Neutrophil (primary cell): ENCODE measurements around the gene PDZRN3.

ENCODE experiments used
- H3K27ac ChIP-seq: fragments of 200-600 bp; sonication (generic); 2 replicates; pipeline ENCODE4 v1.5.1; 2016; ENCODE audit warnings: mild to moderate bottlenecking, moderate library complexity
- H3K27me3 ChIP-seq: fragments of 200-600 bp; sonication (generic); 2 replicates; pipeline ENCODE4 v1.6.0; 2016; ENCODE audit warnings: mild to moderate bottlenecking
- H3K36me3 ChIP-seq: fragments of 200-600 bp; sonication (generic); 2 replicates; pipeline ENCODE4 v1.5.1; 2017
- H3K4me1 ChIP-seq, 2 experiments: fragments of 200-600 bp in 1 of 2; sonication (generic) in 1 of 2; 1 replicate in 1 of 2; 2 replicates in 1 of 2; pipeline versions ENCODE4 v1.5.1 to v1.6.1; 2013 to 2016; ENCODE audit warnings: low read depth in 1 of 2, low read length in 1 of 2, mild to moderate bottlenecking in 1 of 2, moderate library complexity in 1 of 2; ENCODE audit not compliant: control insufficient read depth in 1 of 2, insufficient read depth in 1 of 2
- H3K4me3 ChIP-seq, 2 experiments: fragments of 200-600 bp in 1 of 2; sonication (generic) in 1 of 2; 1 replicate in 1 of 2; 2 replicates in 1 of 2; pipeline ENCODE4 v1.5.1; 2013 to 2016; ENCODE audit warnings: low read depth in 1 of 2, low read length in 1 of 2, mild to moderate bottlenecking in 1 of 2, moderate library complexity in 1 of 2
- H3K9me3 ChIP-seq: fragments of 200-600 bp; sonication (generic); 2 replicates; pipeline ENCODE4 v1.5.1; 2016
- TF ChIP-seq, protein P1 (sequence below): fragments of 200-600 bp; sonication (generic); IDR thresholded peaks from 2 replicates; pipeline ENCODE4 v1.5.1; 2016; ENCODE audit warnings: antibody characterized with exemption

The PDZRN3 gene

DNA sequence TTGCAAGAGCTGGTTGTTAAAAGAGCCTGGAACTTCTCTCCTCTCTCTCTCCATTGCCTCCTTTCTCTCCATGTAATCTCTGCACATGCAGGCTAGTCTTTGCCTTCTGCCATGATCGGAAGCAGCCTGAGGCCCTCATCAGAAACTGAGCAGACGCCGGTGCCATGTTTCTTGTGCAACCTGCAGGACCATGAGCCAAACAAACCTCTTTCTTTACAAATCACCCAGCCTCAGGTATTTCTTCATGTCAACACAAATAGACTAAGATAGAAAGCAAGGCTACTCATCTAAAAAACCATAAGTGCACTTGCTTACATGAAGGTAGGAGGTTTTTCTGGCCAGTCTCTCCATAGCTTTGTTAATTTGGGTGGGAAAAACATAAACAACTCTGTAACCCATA lies 8.7 kb downstream of the PDZRN3 start:
- TF ChIP-seq, protein P1, sequence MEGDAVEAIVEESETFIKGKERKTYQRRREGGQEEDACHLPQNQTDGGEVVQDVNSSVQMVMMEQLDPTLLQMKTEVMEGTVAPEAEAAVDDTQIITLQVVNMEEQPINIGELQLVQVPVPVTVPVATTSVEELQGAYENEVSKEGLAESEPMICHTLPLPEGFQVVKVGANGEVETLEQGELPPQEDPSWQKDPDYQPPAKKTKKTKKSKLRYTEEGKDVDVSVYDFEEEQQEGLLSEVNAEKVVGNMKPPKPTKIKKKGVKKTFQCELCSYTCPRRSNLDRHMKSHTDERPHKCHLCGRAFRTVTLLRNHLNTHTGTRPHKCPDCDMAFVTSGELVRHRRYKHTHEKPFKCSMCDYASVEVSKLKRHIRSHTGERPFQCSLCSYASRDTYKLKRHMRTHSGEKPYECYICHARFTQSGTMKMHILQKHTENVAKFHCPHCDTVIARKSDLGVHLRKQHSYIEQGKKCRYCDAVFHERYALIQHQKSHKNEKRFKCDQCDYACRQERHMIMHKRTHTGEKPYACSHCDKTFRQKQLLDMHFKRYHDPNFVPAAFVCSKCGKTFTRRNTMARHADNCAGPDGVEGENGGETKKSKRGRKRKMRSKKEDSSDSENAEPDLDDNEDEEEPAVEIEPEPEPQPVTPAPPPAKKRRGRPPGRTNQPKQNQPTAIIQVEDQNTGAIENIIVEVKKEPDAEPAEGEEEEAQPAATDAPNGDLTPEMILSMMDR = no peak
- no peaks in the 10 kb centered on the region for H3K36me3 ChIP-seq
- no peaks in the 10 kb centered on the region for H3K4me1 ChIP-seq
- no peaks in the 10 kb centered on the region for H3K9me3 ChIP-seq
- H3K4me3 ChIP-seq = no peak overlapping the region
- no peaks in the 10 kb centered on the region for H3K27me3 ChIP-seq
- no peak overlapping the region for H3K27ac ChIP-seq

GRCh38 chr3:73614419-73614818 lies 10.3 kb downstream of the PDZRN3 start:
- TF ChIP-seq, protein P1 = no peak
- Histone ChIP-seq H3K4me1 (no peaks in the 10 kb centered on the region), H3K9me3 (no peaks in the 10 kb centered on the region), H3K4me3 (no peak overlapping the region), H3K27me3 (no peaks in the 10 kb centered on the region), H3K36me3 (no peaks in the 10 kb centered on the region), H3K27ac (no peak overlapping the region)

DNA sequence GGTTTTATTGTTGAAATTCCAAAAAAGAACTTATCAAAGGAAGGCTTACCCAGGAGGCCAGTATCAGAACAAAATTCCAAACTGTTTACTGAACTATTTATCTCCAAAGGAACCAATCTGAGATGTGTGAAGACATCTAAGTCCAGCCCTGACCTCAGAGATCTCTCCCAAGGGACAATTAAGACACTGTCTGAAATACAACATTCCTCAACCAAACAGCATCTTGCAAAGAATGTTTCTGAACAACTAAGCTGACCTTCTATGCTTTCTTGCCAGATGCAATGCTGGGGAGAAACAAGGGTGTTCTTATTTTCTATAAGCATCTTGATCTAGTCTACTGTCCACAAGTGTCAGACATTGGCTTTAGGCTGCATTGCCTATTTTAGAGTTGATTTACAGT lies 13.6 kb downstream of the PDZRN3 start:
- Histone ChIP-seq H3K36me3 (no peaks in the 10 kb centered on the region), H3K27me3 (no peaks in the 10 kb centered on the region), H3K27ac (no peak overlapping the region), H3K4me3 (no peak overlapping the region), H3K4me1 (no peaks in the 10 kb centered on the region), H3K9me3 (no peaks in the 10 kb centered on the region)
- TF ChIP-seq, protein P1 = no peak

GRCh38 chr3:73610493-73610892 lies 14.2 kb downstream of the PDZRN3 start:
- Histone ChIP-seq H3K27ac (no peak overlapping the region), H3K4me3 (no peak overlapping the region), H3K36me3 (no peaks in the 10 kb centered on the region), H3K4me1 (no peaks in the 10 kb centered on the region), H3K27me3 (no peaks in the 10 kb centered on the region), H3K9me3 (no peaks in the 10 kb centered on the region)
- TF ChIP-seq, protein P1 = no peak

- H3K9me3 ChIP-seq = no peaks in the 10 kb centered on the region
- no peaks in the 10 kb centered on the region for H3K4me1 ChIP-seq
- H3K27ac ChIP-seq = no peak overlapping the region
- TF ChIP-seq, protein P1 = no peak
- H3K27me3 ChIP-seq = no peaks in the 10 kb centered on the region
- no peaks in the 10 kb centered on the region for H3K36me3 ChIP-seq
- no peak overlapping the region for H3K4me3 ChIP-seq
Observed at GRCh38 chr3:73609655-73610054, 15.1 kb downstream of the PDZRN3 start.

DNA sequence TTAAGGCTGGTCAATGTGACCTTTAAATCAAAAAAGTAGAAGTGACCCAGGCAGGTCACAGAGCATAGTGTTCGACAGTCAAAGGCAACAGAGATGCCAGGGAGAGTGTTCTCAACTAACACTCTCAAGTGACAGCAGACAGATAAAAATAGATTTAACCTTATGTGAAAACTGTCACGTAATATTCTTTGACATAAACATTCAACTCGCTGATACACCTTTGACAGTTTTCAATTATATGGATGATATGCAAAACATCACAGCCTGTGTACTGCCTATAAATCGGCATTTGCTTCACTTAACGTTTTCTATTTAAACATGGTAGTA lies 15.5 kb downstream of the PDZRN3 start:
- Histone ChIP-seq H3K4me3 (no peak overlapping the region), H3K27me3 (no peaks in the 10 kb centered on the region), H3K27ac (no peak overlapping the region), H3K36me3 (no peaks in the 10 kb centered on the region), H3K4me1 (no peaks in the 10 kb centered on the region), H3K9me3 (no peaks in the 10 kb centered on the region)
- TF ChIP-seq, protein P1 = no peak
